MM.1S (cell line): ENCODE results near the gene POLRMT.

Experiments used
- DNase-seq: peaks from one replicate; pipeline ENCODE4 v3.0.0-alpha.2; 2015
- H2AFZ ChIP-seq: fragments of 300-600 bp; sonication (generic); 2 replicates; pipeline ENCODE4 v1.6.0; 2016; ENCODE audit warnings: antibody characterized with exemption, low read length
- H3F3A ChIP-seq: fragments of 300-600 bp; sonication (generic); 2 replicates; pipeline ENCODE4 v1.6.1; 2016; ENCODE audit warnings: mild to moderate bottlenecking, antibody characterized with exemption, low read length, moderate library complexity, mixed read lengths; ENCODE audit not compliant: insufficient read depth
- H3K27ac ChIP-seq: fragments of 300-600 bp; sonication (generic); 2 replicates; pipeline ENCODE4 v1.5.1; 2016; ENCODE audit warnings: mild to moderate bottlenecking, low read length
- H3K27me3 ChIP-seq: fragments of 300-600 bp; sonication (generic); replicated peaks from 2 replicates; pipeline ENCODE4 v1.6.0; 2016; ENCODE audit warnings: low read length; ENCODE audit not compliant: insufficient read depth
- H3K36me3 ChIP-seq: fragments of 300-600 bp; sonication (generic); replicated peaks from 2 replicates; pipeline ENCODE4 v1.6.1; 2016; ENCODE audit warnings: mild to moderate bottlenecking, low read length, mixed read lengths; ENCODE audit not compliant: insufficient read depth
- H3K4me1 ChIP-seq: fragments of 300-600 bp; sonication (generic); 2 replicates; pipeline ENCODE4 v1.6.1; 2016; ENCODE audit warnings: low read length, mixed read lengths
- H3K4me2 ChIP-seq: fragments of 300-600 bp; sonication (generic); 2 replicates; pipeline ENCODE4 v1.6.0; 2016; ENCODE audit warnings: low read depth, low read length
- H3K4me3 ChIP-seq: fragments of 300-600 bp; sonication (generic); 2 replicates; pipeline ENCODE4 v1.5.1; 2016; ENCODE audit warnings: low read length, mixed read lengths
- H3K79me2 ChIP-seq: fragments of 300-600 bp; sonication (generic); 2 replicates; pipeline ENCODE4 v1.6.1; 2016; ENCODE audit warnings: mixed run types, low read length, mixed read lengths
- H3K9ac ChIP-seq: fragments of 300-600 bp; sonication (generic); 2 replicates; pipeline ENCODE4 v1.6.1; 2016; ENCODE audit warnings: low read length, mixed read lengths
- H3K9me2 ChIP-seq: fragments of 300-600 bp; sonication (generic); replicated peaks from 2 replicates; pipeline ENCODE4 v1.6.1; 2016; ENCODE audit warnings: mild to moderate bottlenecking, low read length, mixed read lengths; ENCODE audit not compliant: insufficient read depth
- H3K9me3 ChIP-seq: fragments of 300-600 bp; sonication (generic); replicated peaks from 2 replicates; pipeline ENCODE4 v1.6.1; 2016; ENCODE audit warnings: mild to moderate bottlenecking, low read length, mixed read lengths; ENCODE audit not compliant: insufficient read depth
- H4K20me1 ChIP-seq: fragments of 300-600 bp; sonication (generic); 2 replicates; pipeline ENCODE4 v1.6.1; 2016; ENCODE audit warnings: mild to moderate bottlenecking, low read length, moderate library complexity, mixed read lengths; ENCODE audit not compliant: insufficient read depth
- EZH2 ChIP-seq: fragments of 300-600 bp; sonication (generic); optimal IDR thresholded peaks from 2 replicates; pipeline ENCODE3; 2017; ENCODE audit warnings: low read depth, mild to moderate bottlenecking, antibody characterized with exemption, low read length, mixed read lengths
- EZH2phosphoT487 ChIP-seq: fragments of 300-600 bp; sonication (generic); IDR thresholded peaks from 2 replicates; pipeline ENCODE4 v1.6.1; 2018; ENCODE audit warnings: antibody characterized with exemption, low read length
- TF ChIP-seq, protein P1 (sequence below): fragments of 300-600 bp; sonication (generic); IDR thresholded peaks from 2 replicates; pipeline ENCODE4 v1.5.1; 2016; ENCODE audit warnings: antibody characterized with exemption, low read length, mixed read lengths

Gene POLRMT

DNA sequence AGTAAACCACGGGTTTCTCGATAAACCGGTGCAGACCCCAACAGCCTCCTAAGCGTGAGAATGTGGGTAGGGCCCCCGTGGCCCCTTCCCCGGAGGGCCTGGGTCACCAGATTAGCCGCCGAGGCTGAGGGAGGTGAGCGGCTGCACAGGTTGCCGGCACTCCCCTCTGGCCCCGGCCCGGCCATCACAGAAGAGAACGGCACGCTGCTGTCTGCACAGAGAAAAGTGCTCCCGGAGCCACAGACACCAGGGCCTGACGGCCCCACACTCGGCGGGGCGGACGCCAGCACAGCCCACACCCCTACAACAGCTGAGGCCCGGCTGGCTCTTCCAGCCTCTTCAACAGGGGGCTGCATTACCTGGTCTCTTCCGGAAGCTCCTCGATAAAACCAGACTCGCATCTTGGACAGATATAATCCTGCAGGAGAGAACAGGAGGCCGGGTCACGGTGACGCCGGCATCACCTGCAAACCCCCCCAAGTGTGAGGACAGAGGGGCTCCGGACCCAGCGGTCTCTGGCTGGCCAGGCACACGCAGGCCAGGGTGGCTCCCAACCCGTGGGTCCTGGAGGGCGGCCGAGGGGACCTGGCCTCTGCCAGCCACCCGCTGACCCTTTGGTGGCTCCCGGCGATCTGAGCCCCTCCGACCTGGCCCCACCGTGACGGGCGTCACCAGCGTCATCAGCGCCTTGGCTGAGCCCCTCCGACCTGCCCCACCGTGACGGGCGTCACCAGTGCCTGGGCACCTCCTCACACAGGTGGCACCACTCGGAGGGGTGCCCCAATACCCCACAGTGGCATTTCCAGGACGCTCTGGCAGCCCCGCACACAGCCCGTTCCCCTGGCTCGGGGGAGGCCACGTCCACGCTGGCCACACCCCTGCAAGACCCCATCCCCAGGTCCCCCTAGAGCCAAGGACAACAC is 19.4 kb upstream of the POLRMT start:
- no peak overlapping the region for H3K9ac ChIP-seq

DNA sequence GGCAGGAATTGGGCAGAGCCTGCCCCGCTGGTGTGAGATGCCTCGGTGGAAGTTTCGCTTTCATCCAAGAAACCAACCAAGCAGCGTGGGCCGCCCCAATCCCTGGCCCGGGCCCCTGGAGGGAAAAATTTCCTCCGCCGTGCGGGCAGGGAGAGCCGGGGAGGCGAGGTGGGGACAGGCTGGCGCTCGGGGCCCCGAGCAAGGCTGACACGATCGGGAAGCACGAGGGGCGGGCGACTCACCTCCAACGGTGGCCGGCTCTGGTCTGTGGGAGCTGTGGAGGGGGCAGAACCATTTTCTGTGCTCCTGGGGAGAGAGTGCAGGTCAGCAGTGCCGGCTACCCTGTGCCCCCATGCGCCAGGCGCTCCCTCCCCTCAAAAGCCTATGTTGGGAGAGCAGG is 18.7 kb upstream of the POLRMT start:
- peaks cover 79% of the 10 kb centered on the region for H3K79me2 ChIP-seq
- no peaks in the 10 kb centered on the region for H3K9me3 ChIP-seq
- no peaks in the 10 kb centered on the region for H3K9me2 ChIP-seq
- no peak overlapping the region for H3K4me2 ChIP-seq
- no peak overlapping the region for H3K4me3 ChIP-seq
- TF ChIP-seq EZH2 (no peak), EZH2phosphoT487 (no peak)
- TF ChIP-seq, protein P1, sequence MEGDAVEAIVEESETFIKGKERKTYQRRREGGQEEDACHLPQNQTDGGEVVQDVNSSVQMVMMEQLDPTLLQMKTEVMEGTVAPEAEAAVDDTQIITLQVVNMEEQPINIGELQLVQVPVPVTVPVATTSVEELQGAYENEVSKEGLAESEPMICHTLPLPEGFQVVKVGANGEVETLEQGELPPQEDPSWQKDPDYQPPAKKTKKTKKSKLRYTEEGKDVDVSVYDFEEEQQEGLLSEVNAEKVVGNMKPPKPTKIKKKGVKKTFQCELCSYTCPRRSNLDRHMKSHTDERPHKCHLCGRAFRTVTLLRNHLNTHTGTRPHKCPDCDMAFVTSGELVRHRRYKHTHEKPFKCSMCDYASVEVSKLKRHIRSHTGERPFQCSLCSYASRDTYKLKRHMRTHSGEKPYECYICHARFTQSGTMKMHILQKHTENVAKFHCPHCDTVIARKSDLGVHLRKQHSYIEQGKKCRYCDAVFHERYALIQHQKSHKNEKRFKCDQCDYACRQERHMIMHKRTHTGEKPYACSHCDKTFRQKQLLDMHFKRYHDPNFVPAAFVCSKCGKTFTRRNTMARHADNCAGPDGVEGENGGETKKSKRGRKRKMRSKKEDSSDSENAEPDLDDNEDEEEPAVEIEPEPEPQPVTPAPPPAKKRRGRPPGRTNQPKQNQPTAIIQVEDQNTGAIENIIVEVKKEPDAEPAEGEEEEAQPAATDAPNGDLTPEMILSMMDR: no peak
- no peaks in the 10 kb centered on the region for H3K27me3 ChIP-seq
- H3F3A ChIP-seq: no peaks in the 10 kb centered on the region
- peaks cover 50% of the 10 kb centered on the region for H4K20me1 ChIP-seq
- peaks cover 56% of the 10 kb centered on the region for H3K36me3 ChIP-seq
- H3K4me1 ChIP-seq: no peaks in the 10 kb centered on the region
- H3K27ac ChIP-seq: no peak overlapping the region
- no peak overlapping the region for H3K9ac ChIP-seq
- H2AFZ ChIP-seq: no peak overlapping the region
- DNase-seq: no peak

More for the DNA sequence above, 19.4 kb upstream of the POLRMT start:
- H3K79me2 ChIP-seq: peaks cover 86% of the 10 kb centered on the region
- no peak overlapping the region for H3K4me2 ChIP-seq
- H3K27me3 ChIP-seq: no peaks in the 10 kb centered on the region
- no peak overlapping the region for H3K4me3 ChIP-seq
- H3K9me3 ChIP-seq: no peaks in the 10 kb centered on the region
- H3K9me2 ChIP-seq: no peaks in the 10 kb centered on the region
- H4K20me1 ChIP-seq: peaks cover 57% of the 10 kb centered on the region
- no peaks in the 10 kb centered on the region for H3F3A ChIP-seq
- TF ChIP-seq EZH2: no peak
- DNase-seq: no peak
- H2AFZ ChIP-seq: no peak overlapping the region
- H3K27ac ChIP-seq: no peak overlapping the region
- H3K36me3 ChIP-seq: peaks cover 58% of the 10 kb centered on the region
- H3K4me1 ChIP-seq: no peaks in the 10 kb centered on the region

DNA sequence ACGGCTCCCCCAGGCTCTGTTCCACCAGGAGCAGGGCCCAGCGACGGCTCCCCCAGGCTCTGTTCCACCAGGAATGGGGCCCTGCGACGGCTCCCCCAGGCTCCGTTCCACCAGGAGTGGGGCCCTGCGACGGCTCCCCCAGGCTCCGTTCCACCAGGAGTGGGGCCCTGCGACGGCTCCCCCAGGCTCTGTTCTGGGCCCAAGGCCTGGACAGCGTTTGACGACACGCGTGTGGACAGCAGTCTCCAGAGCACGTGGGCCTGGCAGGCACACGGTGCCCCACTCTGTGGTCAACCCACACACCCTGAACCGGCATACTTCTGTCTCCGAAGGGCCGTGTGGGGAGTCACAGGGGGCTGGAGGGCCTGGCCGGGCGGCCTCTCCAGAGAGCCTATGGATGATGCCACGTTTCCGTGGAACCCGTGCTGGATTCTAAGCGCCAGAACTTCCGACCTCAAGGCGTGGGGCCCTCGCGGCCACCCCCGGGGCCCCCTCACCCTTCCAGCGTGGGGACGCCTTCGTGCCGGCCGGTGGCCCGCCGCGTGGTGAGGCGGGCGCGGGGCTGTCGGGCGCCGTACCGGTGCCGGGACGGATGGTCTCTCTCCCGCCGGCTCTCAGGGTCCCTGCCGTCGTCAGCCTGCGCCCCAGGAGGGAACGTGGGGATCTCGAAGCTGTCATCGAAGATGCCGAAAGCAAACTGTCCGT is 17.9 kb upstream of the POLRMT start:
- H3K79me2 ChIP-seq: peaks cover 76% of the 10 kb centered on the region
- no peaks in the 10 kb centered on the region for H3F3A ChIP-seq
- no peak overlapping the region for H3K4me3 ChIP-seq
- no peaks in the 10 kb centered on the region for H3K27me3 ChIP-seq
- no peak overlapping the region for H3K9ac ChIP-seq
- H3K36me3 ChIP-seq: peaks cover 56% of the 10 kb centered on the region
- no peaks in the 10 kb centered on the region for H3K4me1 ChIP-seq
- no peak overlapping the region for H2AFZ ChIP-seq
- no peak for DNase-seq
- TF ChIP-seq, protein P1: no peak
- TF ChIP-seq EZH2: no peak
- no peaks in the 10 kb centered on the region for H3K9me2 ChIP-seq
- no peaks in the 10 kb centered on the region for H3K9me3 ChIP-seq
- H4K20me1 ChIP-seq: peaks cover 43% of the 10 kb centered on the region
- H3K27ac ChIP-seq: no peak overlapping the region
- H3K4me2 ChIP-seq: no peak overlapping the region
